GM21528 (cell line): ENCODE results near the gene SLC29A3.
"Not testable (repeated sequence)": the region's sequence is repeated elsewhere in the genome, so short reads cannot be mapped to it uniquely, and the experiment has no call there.

Source experiments
- ATAC-seq: cut with Tn5 transposase; IDR thresholded peaks from one replicate; pipeline ENCODE4 v1.9.1; 2021; ENCODE audit warnings: mild to moderate bottlenecking, moderate library complexity; ENCODE audit not compliant: unreplicated experiment, low FRiP score

SLC29A3 gene

DNA sequence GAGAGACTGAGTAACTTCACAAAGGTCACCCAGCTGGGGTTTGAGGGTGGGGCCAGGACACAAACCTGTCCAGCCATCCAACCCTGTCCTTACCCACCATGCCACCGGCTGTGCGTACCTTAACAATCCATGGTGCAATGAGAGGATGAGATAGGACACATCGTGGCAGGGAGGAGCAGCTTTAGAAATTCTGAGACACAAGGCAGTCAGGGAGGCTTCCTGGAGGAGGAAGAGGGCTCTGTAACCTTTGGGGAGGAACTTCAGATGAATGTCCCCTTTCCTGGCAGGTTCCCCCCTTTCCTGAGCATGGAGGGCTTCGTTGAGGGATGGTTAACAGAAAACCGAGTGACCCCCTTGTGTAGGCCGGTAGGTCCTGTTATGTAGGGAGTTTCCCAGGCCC is 35.6 kb upstream of the SLC29A3 start:
- ATAC-seq: no peak

DNA sequence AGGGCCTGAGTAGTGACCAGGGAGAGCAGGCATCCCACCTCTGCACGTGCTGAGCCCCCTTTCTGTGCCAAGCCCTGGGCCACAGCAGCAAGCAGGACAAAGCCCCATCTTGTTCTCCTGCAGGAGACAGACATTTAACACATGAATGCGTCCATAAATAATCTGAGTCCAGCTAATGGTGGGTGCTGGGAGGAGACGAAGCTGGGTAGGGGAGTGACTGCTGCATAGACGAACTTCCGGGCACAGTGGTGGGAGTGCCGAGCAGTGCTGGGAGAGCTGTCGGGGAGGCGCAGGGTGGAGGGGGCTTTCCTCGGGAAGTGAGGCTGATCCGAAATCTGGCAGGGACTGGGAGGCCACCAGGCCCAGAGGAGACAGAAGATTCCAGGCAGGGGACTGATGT is 35.2 kb upstream of the SLC29A3 start:
- ATAC-seq: no peak

DNA sequence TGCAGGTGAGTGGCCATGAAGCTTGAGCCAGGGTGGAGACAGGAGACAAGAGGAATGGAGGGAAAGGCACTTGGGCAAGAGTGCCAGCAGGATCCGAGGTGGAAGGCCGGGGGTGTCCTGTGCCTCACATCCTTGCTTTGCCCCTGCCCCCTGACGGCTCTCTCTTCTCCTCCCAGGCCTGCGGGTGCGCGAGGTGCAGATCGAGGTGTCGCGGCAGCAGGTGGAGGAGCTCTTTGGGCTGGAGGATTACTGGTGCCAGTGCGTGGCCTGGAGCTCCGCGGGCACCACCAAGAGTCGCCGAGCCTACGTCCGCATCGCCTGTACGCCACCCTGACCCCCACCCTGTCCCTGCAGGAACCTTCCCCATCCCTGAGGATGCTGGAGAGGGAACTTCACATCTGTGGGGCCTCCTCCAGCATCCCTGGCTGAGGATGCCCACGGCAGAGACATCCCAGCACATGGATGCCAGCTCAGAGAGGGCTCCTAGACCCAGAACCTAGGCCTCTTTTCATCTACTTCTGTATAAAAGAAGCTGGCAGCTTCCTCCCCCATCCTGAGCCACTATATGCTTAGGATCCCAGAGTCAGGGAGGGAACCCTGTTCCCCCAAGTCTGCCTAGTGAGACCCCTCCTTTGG is 34.4 kb upstream of the SLC29A3 start:
- no peak for ATAC-seq

DNA sequence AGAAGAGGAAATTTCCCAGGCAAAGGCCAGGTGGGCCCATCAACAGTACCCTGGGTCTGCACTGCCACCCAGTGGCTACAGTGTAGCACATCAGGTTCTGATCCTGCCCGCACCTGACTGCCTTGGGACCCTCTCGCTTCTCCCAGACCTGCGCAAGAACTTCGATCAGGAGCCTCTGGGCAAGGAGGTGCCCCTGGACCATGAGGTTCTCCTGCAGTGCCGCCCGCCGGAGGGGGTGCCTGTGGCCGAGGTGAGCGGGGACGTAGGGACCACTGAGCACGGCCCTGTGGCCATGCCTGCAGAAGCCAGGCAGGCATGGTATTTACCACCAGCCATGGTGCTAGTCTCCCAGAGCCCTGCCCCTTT is 33.9 kb upstream of the SLC29A3 start:
- no peak for ATAC-seq

DNA sequence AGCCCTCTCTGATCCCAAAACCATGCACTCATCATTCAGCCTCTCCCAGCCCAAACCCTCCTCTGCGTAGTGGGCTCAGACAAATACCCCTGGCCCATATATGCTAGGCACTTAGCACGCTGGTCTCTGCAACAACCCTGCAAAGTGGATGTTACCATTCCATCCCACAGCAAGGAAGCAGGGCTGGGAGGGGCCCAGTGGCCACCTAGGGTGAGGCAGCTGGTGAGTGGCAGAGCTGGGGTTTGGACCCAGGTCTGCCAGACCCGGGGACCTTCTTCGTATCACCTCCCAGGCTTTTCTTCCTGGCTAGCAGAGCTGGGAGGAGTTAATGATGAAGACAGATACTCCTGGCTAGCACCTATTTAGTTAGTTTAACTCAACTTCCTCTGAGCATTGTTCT is 33.1 kb upstream of the SLC29A3 start:
- ATAC-seq: no peak

DNA sequence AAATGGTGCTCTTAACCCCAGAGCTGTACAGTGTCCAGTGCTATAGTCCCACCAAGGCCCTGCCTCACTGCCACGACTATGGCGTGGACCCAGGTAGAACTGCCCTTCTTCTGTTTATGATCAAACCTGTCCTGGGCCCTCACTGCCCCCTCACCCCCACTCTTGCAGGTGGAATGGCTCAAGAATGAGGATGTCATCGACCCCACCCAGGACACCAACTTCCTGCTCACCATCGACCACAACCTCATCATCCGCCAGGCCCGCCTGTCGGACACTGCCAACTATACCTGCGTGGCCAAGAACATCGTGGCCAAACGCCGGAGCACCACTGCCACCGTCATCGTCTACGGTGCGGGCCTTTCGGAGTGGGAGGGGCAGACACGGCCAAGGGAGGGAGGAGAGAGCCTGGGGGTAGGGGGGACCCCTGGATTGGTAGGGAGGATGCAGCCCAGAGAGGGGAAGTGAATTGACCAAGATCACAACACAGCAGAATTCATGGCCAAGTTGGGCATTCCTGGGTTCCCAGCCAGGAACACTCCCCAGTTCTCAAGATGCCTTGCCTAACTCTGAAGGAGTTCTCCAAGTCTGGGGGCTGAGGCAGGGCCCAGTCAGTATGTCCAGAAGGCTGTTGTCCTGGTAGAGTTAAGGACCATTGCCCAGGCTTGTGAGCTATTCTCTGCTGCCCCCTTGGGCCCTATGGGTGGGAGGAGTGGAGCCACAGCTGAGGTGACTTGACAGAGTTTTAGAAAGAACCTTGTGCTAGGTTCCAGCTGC is 32.4 kb upstream of the SLC29A3 start:
- ATAC-seq: no peak

DNA sequence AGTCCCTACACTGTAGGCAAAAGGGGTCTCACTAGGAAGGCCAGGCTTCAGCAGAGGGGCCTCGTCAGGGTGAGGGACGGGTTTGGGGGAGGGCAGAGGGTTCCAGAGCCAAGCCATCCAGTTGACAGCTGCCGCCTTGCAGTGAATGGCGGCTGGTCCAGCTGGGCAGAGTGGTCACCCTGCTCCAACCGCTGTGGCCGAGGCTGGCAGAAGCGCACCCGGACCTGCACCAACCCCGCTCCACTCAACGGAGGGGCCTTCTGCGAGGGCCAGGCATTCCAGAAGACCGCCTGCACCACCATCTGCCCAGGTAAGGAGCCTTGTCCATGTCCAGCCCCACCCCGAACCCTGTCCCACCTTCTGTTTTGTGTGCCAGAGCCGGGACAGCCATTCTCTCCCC is 31.6 kb upstream of the SLC29A3 start:
- no peak for ATAC-seq

DNA sequence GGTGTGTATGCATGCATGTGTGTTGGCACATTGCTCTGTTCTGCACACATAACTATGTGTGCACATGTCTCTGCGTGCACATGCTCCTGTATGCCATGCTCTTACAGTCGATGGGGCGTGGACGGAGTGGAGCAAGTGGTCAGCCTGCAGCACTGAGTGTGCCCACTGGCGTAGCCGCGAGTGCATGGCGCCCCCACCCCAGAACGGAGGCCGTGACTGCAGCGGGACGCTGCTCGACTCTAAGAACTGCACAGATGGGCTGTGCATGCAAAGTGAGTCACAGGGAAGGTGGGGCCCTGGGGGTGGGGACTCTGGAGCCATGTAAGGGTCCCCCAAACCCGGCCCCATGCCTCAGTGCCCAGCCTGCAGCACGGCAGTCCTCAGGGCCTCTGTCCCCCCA is 30.6 kb upstream of the SLC29A3 start:
- ATAC-seq: no peak

DNA sequence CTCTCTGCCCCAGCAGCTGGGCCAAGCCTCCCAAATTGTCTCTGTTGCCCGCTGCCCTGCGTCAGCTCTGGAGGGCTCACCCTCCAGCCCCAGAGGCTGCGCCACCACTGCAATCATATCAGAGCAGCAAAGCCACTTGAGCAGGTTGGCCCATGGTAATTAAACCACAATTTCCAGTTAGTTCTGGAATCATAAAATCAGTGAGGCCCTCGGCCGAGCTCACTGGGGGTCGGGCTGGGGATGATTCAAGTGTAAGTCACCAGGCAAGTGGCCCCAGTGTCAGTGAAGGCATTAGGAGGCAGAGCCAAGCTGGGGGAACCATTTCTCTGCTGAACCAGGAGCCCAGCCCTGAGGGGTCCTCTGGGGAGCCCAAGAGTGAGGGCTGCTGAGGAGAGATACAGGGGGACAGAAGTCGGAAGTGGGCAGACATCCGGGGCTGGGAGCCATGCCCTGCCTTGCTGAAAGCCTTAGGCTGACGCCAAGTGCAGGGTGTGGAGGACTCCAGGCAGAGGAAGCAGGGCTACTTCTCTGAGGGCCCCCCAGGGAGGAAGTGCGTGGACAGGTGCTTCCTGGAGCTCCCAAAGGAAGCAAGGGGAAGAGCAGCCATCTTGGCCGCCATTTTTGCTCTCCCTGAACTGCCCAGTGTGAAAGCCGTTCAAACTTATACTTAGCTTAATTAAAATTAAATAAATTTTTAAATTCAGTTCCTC is 29.5 kb upstream of the SLC29A3 start:
- no peak for ATAC-seq

DNA sequence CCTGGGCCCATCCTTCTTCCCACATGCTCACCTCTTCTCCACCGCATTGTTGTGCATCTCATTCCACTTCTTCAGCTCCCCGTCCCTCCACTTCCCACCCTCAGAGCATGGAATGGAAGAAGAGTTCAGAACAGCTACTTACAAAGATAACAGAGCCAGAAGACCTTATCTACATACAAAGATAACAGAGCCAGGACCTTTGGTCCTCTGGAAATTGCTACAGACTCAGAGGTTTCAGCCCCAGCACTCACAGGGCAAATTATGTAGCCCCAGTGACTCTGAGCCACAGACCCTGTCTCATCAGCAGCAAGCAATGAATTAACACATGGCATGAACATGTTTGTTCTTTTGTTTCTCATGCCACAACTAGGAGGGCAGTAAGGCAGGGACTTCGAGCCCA is 28.7 kb upstream of the SLC29A3 start:
- no peak for ATAC-seq

DNA sequence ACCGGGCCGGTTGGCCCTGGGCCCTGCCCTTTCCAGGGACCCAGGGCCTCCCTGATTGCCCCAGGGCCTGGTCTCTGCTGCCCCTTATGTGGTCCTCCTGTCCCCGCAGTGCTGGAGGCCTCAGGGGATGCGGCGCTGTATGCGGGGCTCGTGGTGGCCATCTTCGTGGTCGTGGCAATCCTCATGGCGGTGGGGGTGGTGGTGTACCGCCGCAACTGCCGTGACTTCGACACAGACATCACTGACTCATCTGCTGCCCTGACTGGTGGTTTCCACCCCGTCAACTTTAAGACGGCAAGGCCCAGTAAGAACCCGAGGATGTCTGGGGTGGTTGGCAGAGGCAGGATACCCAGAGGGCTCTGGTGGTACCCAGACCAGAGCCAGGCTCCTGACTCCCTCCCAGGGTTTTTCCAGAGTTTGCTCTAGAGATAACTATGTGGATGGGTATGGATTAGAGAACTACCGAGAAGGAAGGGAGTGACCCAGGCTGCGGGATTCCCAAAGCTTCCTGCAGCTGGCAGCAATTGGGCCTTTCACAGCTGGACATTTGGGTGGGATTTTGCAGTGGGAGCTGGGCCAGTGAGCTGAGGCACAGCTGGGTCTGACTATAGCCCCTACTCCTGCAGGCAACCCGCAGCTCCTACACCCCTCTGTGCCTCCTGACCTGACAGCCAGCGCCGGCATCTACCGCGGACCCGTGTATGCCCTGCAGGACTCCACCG is 28.1 kb upstream of the SLC29A3 start:
- ATAC-seq: no peak

DNA sequence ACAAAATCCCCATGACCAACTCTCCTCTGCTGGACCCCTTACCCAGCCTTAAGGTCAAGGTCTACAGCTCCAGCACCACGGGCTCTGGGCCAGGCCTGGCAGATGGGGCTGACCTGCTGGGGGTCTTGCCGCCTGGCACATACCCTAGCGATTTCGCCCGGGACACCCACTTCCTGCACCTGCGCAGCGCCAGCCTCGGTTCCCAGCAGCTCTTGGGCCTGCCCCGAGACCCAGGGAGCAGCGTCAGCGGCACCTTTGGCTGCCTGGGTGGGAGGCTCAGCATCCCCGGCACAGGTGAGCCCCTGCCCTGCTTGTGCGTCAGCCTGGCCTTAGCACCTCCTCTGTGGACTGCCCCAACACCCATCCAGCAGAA is 27.5 kb upstream of the SLC29A3 start:
- no peak for ATAC-seq

DNA sequence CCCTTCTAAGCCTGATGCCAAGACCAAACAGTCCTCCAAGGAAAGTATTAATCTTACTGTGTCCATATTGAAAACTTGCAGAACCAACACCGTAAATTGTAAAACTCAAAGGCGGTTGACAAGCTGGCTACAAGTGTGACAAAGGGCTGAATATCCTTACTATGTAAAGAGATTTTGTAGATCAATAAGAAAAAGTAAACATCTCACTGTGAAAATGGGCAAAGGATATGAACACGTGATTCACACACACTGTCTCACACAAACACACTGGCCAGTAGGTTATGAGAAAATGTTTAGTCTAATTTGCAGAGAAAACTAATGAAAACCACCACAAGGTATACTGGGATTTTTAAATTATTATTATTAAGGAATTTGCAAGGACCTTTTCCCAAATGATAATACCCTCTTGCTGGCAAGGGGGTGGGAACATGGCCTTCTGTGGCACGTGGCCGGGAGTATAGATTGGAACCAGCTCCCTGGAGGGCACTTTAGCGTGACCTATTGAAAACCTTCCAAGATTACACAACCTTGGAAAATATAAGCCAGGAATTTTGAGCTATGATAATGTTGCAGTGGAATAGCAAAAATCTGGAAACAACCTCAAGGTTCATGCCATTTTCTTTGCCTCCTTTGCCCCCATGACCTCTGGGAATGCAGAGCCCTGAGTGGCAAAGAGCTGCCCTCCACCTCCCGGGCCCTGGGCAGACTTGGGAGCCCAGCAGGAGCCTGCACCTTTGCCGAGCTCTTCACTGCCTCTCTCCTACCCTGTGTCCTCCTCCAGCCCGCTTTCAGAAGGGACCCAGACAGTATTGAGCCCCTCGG is 26.2 kb upstream of the SLC29A3 start:
- ATAC-seq: no peak

DNA sequence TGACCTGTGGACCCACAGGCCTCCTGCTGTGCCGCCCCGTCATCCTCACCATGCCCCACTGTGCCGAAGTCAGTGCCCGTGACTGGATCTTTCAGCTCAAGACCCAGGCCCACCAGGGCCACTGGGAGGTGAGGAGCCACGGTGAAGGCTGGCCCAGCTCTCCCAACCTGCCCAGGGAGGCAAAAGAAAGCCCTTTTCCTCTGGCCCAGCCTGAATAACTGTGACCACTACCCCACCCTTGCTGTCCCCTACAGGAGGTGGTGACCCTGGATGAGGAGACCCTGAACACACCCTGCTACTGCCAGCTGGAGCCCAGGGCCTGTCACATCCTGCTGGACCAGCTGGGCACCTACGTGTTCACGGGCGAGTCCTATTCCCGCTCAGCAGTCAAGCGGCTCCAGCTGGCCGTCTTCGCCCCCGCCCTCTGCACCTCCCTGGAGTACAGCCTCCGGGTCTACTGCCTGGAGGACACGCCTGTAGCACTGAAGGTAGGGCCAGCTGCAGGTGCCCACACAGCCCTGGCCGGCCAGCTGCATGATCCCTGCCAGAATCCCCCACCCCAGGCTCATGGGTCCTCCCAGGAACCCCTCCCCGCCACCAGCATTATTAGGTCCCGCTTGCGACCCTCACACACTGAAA is 25.5 kb upstream of the SLC29A3 start:
- ATAC-seq: no peak

DNA sequence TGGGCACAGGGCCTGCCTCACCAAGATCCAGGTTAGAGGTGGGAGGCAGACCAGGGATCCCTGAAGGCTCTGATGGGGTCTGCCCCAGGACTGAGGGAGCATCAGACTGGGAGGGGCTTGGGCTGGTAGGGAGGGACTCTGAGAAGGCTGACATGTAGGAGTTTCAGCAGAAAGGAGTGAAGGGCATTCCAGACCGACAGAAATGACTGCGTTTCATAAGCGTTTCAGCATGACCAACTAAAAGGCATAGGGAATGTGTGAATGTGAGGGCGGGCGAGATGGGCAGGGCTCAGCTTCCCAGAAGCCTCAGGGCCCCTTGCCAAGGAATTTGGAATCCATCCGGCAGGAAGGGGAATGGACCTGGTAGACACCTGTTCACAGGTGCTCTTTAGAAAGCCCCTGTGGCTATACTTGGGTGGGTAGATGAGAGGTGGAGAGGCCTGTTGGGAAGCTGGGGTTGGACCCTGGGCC is 24.9 kb upstream of the SLC29A3 start:
- ATAC-seq: no peak

DNA sequence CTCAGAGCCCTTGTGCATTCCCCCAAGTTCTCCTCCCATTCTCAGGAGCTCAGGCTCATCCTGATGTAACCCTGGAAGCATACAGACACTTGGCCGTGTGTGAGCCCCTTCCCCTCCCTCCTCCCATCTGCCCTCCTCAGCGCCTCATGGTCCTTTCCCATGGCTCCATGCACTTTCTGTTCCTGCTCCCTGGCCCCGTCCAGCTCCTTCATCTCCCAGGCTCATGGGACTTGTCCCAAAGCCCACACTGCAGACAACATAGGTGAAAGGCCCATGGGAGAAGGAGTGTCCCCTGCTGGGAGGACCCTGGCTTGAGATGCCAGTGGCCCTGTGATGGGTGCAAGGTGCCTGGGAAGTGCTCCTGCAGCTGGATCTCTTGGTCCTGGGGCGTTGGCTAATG is 24.2 kb upstream of the SLC29A3 start:
- no peak for ATAC-seq

DNA sequence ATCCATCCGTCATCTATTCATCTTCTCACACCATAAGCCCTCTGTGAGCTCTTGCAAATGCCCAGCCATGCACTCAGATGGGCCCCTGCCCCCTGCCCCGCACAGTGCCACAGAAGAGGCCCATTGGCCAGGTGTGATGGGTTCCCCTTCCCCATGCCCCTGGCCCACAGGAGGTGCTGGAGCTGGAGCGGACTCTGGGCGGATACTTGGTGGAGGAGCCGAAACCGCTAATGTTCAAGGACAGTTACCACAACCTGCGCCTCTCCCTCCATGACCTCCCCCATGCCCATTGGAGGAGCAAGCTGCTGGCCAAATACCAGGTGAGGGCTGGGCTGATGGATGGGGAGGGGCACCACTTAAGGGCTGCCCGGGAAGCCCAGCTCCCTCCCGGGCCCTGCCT is 23.4 kb upstream of the SLC29A3 start:
- no peak for ATAC-seq

DNA sequence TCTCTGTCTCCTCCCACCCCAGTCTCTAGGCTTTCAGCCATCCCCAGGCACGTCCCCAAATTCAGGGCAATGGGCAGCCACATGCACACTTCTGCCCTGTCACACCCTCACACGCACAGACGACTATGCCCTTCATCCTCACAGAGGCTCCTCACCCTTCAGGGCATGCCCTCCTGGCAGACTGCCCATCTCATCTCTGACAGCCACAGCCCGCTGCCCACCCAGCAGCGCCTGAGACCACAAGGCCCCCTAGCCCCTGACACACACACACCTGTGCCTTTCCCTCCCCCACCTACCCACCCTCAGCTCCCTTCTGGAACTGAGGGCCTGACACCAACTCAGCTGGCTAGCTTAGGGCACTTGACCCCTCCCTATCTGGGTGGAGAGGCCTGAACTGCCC is 23.0 kb upstream of the SLC29A3 start:
- no peak for ATAC-seq

DNA sequence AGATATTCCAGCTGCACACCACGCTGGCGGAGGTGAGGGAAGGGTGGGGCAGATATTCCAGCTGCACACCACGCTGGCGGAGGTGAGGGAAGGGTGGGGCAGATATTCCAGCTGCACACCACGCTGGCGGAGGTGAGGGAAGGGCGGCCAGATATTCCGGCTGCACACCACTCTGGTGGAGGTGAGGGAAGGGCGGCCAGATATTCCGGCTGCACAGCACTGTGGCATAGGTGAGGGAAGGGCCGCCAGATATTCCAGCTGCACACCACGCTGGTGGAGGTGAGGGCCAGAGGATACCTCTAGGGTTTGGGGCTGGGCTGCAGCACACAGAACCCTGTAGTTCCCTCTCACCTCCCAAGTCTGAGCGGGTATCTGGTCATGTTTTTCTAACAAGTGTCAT is 22.2 kb upstream of the SLC29A3 start:
- not testable (repeated sequence) for ATAC-seq

DNA sequence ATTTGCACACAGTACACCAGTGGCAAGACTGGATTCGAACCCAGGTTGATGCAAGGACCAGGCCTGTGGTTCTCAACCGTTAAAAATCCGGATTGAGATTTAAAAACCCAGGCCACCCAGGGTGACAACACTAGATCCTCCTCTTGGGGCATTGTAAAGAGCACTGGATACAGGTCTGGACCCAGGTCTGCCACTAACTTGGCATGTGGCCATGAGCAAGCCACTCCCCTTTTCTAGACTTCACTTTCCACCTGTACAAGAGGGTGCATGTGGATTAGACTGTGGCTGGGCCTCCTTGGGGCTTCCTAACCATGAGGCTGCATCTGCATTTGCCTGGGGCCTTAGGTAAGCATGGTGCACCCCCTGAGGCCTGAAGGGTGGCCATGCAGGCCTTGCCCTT is 21.7 kb upstream of the SLC29A3 start:
- no peak for ATAC-seq
